OCI-LY1 (cell line): ENCODE measurements around the gene OFD1.

Experiments
- EZH2 ChIP-seq: fragments of 200-600 bp; sonication (generic), shearing (Covaris generic); IDR thresholded peaks from 2 replicates; pipeline ENCODE4 v1.8.0; 2017; ENCODE audit warnings: borderline replicate concordance, mixed run types, mild to moderate bottlenecking, antibody characterized with exemption, low read length, moderate library complexity, mixed read lengths
- TF ChIP-seq, protein P1 (sequence below): fragments of 200-600 bp; sonication (generic), shearing (Covaris generic); IDR thresholded peaks from 2 replicates; pipeline ENCODE4 v1.5.1; 2017; ENCODE audit warnings: mild to moderate bottlenecking, antibody characterized with exemption, low read length, moderate library complexity, mixed read lengths

DNA sequence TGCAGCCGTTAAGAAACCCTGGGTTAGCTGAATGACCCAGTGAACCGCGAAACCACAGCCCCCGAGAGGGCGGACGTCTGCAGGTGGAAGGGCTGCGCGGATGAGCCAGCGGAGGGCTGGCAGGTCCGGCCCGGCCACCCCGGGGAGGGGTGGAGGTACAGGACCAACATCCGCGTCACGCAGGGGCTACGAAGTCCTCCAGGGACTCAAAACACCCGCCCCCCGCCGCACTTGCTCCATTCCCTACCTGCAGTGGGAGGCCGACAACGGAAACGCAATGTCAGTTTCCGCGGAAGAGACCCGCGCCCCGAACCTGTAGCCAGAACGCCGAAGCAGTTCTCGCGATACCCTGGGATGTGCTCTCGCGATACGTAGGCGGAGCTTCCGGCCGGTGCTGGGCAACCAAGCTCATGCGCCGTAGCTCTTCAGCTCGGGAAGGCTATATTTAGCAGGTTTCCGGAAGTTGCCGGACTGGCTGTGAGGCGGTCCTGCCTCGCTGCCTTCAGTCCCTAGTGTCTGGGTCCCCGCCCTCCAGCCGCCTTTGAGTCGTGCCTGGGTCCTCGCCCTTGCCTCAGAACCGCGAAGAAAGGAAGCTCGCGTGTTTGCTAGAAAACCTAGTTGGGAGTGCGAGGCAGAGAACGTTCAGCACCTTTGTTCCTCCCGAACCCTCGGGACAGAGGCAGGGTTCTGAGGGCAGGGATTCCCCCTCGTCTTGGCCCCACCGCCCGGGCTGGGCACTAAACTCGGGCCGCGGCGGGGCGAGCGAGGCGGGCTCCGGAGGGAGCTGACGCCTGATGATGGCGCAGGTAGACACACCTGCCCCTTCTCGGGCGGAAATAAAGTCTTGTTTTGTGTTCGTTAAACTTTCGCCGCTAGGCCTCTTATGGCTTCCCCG is at the start of gene OFD1, which contains the start of gene TRAPPC2:
- no peak for TF ChIP-seq EZH2
- TF ChIP-seq, protein P1, sequence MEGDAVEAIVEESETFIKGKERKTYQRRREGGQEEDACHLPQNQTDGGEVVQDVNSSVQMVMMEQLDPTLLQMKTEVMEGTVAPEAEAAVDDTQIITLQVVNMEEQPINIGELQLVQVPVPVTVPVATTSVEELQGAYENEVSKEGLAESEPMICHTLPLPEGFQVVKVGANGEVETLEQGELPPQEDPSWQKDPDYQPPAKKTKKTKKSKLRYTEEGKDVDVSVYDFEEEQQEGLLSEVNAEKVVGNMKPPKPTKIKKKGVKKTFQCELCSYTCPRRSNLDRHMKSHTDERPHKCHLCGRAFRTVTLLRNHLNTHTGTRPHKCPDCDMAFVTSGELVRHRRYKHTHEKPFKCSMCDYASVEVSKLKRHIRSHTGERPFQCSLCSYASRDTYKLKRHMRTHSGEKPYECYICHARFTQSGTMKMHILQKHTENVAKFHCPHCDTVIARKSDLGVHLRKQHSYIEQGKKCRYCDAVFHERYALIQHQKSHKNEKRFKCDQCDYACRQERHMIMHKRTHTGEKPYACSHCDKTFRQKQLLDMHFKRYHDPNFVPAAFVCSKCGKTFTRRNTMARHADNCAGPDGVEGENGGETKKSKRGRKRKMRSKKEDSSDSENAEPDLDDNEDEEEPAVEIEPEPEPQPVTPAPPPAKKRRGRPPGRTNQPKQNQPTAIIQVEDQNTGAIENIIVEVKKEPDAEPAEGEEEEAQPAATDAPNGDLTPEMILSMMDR = no peak
